ENCODE data around the gene ZNF774.

DNA sequence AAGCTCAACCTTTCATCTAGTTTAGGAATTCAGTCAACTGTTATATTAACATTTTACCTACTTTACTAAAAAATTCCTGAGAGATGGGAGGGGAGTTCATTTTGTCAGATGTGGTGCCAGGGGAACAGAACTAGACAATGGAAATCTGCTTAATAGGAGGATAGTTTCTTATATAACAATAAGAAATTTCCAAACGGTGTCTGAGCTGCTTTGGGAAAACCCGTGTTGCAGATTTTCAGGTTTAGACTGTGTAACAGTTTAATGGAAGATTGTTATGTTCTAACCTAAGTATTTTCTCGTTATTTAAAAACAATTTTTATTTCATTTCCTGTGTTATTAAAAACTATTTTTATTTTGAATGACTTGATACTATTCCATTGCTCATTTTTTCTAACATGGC, 55.3 kb downstream of the ZNF774 start:
- TF ChIP-seq, protein P1, sequence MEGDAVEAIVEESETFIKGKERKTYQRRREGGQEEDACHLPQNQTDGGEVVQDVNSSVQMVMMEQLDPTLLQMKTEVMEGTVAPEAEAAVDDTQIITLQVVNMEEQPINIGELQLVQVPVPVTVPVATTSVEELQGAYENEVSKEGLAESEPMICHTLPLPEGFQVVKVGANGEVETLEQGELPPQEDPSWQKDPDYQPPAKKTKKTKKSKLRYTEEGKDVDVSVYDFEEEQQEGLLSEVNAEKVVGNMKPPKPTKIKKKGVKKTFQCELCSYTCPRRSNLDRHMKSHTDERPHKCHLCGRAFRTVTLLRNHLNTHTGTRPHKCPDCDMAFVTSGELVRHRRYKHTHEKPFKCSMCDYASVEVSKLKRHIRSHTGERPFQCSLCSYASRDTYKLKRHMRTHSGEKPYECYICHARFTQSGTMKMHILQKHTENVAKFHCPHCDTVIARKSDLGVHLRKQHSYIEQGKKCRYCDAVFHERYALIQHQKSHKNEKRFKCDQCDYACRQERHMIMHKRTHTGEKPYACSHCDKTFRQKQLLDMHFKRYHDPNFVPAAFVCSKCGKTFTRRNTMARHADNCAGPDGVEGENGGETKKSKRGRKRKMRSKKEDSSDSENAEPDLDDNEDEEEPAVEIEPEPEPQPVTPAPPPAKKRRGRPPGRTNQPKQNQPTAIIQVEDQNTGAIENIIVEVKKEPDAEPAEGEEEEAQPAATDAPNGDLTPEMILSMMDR (IDR thresholded peaks at IDR 0.05 in 2 of 3, conservative IDR thresholded peaks at IDR 0.05 in 1 of 3; ENCODE audit: control insufficient read depth in 2 of 3, extremely low read depth in 1 of 3, insufficient read depth in 1 of 3, low read depth in 3 of 3, low read length in 3 of 3) = no peak
- TF ChIP-seq, protein P2, sequence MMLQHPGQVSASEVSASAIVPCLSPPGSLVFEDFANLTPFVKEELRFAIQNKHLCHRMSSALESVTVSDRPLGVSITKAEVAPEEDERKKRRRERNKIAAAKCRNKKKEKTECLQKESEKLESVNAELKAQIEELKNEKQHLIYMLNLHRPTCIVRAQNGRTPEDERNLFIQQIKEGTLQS (IDR thresholded peaks at IDR 0.05; ENCODE audit: borderline replicate concordance, extremely low read depth, low read depth, low read length) = no peak
- TF ChIP-seq KDM1A (IDR thresholded peaks at IDR 0.05; ENCODE audit: borderline replicate concordance) = no peak
- TF ChIP-seq ETV6 (conservative IDR thresholded peaks at IDR 0.05 in 1 of 2, IDR thresholded peaks at IDR 0.05 in 1 of 2; ENCODE audit: borderline replicate concordance in 1 of 2, low read depth in 1 of 2) = no peak
- no peak for TF ChIP-seq HCFC1 (IDR thresholded peaks at IDR 0.05; ENCODE audit: low read length)
- TF ChIP-seq FOXM1 (IDR thresholded peaks at IDR 0.05; ENCODE audit: low read depth, low read length) = no peak
- TF ChIP-seq SP1 (IDR thresholded peaks at IDR 0.05; ENCODE audit: low read depth, low read length) = no peak
- TF ChIP-seq POLR2A (IDR thresholded peaks at IDR 0.05; ENCODE audit: low read depth, low read length) = no peak
- TF ChIP-seq CHD2 (IDR thresholded peaks at IDR 0.05; ENCODE audit: borderline replicate concordance, low read depth, low read length) = no peak
- no peak for TF ChIP-seq GABPA (IDR thresholded peaks at IDR 0.05; ENCODE audit: low read depth)
- no peak for TF ChIP-seq RFX5 (IDR thresholded peaks at IDR 0.05; ENCODE audit: low read depth, low read length)
- TF ChIP-seq ESRRA (IDR thresholded peaks at IDR 0.05; ENCODE audit: low read length) = no peak
- no peak for TF ChIP-seq MYC (IDR thresholded peaks at IDR 0.05; ENCODE audit: insufficient read depth, insufficient read length, insufficient replicate concordance, low read length, severe bottlenecking)
